ENCODE measurements around the gene GPD1. TPM values are rescaled to one million over a fixed set of nuclear protein-coding genes. Genes with fewer than 3 reads are reported as not detected.

Gene GPD1
- total and polyA plus RNA-seq, 9 of the 15 experiments (the other 6 are each of a cell fraction or from before 2014, with no cell fraction given): 0.13 to 1.00 (median 0.55) TPM

DNA sequence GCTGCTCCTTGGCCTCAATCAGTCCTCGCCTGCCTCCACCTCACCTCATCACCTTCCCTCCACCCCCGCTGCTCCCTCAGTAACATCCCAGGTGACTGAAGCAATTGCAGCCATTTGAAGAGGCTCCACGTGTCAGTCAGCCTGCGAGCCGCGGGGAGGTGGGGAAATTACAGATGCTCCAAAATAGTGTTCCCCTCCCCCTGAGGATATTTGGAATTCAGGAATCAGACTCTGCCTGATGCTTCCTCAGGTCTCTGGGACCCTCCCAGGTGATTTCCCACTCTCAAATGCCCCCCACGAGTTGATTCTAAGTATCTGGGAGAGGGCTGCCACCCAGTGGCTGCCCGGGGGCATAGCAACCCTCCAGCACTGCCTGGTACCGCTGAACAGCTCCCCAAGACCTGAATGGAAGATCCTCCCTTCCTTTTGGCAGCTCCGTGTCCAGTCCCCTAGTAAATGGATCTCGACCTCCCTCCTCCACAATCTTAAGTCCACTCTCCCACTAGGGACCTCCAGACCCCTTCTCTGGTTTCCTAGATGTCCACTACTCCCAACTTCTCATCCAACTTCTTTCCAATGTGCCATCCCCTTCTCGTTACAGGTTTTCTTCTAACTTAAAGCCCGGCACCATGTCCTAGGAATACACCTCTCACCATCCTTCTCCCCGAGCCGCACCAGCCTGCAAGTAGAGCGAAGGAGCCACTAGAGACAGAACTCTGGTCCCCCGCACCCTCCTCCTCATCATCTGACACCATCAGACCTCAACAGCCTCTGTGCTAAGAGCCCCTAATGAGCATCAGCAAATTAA, 47.8 kb upstream of the GPD1 start (continued):
- TF ChIP-seq FUS (optimal IDR thresholded peaks at IDR 0.05; ENCODE audit: low read depth, low read length) (no peak), TCFL5 (CRISPR knock-in tag; conservative IDR thresholded peaks at IDR 0.05) (no peak), SMAD2 (IDR thresholded peaks at IDR 0.05; ENCODE audit: low read depth, low read length) (no peak), DMBX1 (CRISPR knock-in tag; IDR thresholded peaks at IDR 0.05; ENCODE audit: borderline replicate concordance) (no peak), E2F3 (CRISPR knock-in tag; IDR thresholded peaks at IDR 0.05) (no peak), ZFP1 (CRISPR knock-in tag; IDR thresholded peaks at IDR 0.05) (no peak), CEBPB (tag; IDR thresholded peaks at IDR 0.05) (peak; percentile 22; the same call in 1 of the 2 replicates), ZBED1 (IDR thresholded peaks at IDR 0.05) (no peak), KDM5B (IDR thresholded peaks at IDR 0.05; ENCODE audit: insufficient replicate concordance, low read depth, low read length) (no peak), ATF7 (IDR thresholded peaks at IDR 0.05) (no peak), ZNF134 (CRISPR knock-in tag; conservative IDR thresholded peaks at IDR 0.05) (no peak), SRSF3 (IDR thresholded peaks at IDR 0.05; ENCODE audit: insufficient read depth, low read length) (no peak), RBM15 (IDR thresholded peaks at IDR 0.05; ENCODE audit: insufficient read depth, low read length) (no peak), BCL6 (CRISPR knock-in tag; IDR thresholded peaks at IDR 0.05) (no peak)
- TF ChIP-seq, protein P1, sequence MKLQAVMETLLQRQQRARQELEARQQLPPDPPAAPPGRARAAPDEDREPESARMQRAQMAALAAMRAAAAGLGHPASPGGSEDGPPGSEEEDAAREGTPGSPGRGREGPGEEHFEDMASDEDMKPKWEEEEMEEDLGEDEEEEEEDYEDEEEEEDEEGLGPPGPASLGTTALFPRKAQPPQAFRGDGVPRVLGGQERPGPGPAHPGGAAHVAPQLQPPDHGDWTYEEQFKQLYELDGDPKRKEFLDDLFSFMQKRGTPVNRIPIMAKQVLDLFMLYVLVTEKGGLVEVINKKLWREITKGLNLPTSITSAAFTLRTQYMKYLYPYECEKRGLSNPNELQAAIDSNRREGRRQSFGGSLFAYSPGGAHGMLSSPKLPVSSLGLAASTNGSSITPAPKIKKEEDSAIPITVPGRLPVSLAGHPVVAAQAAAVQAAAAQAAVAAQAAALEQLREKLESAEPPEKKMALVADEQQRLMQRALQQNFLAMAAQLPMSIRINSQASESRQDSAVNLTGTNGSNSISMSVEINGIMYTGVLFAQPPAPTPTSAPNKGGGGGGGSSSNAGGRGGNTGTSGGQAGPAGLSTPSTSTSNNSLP (IDR thresholded peaks at IDR 0.05; ENCODE audit: borderline replicate concordance, low read depth, low read length): no peak
- TF ChIP-seq, protein P2, sequence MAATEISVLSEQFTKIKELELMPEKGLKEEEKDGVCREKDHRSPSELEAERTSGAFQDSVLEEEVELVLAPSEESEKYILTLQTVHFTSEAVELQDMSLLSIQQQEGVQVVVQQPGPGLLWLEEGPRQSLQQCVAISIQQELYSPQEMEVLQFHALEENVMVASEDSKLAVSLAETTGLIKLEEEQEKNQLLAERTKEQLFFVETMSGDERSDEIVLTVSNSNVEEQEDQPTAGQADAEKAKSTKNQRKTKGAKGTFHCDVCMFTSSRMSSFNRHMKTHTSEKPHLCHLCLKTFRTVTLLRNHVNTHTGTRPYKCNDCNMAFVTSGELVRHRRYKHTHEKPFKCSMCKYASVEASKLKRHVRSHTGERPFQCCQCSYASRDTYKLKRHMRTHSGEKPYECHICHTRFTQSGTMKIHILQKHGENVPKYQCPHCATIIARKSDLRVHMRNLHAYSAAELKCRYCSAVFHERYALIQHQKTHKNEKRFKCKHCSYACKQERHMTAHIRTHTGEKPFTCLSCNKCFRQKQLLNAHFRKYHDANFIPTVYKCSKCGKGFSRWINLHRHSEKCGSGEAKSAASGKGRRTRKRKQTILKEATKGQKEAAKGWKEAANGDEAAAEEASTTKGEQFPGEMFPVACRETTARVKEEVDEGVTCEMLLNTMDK (IDR thresholded peaks at IDR 0.05; ENCODE audit: borderline replicate concordance, insufficient read depth, low read depth, low read length, poor library complexity, severe bottlenecking): no peak
- TF ChIP-seq, protein P3, sequence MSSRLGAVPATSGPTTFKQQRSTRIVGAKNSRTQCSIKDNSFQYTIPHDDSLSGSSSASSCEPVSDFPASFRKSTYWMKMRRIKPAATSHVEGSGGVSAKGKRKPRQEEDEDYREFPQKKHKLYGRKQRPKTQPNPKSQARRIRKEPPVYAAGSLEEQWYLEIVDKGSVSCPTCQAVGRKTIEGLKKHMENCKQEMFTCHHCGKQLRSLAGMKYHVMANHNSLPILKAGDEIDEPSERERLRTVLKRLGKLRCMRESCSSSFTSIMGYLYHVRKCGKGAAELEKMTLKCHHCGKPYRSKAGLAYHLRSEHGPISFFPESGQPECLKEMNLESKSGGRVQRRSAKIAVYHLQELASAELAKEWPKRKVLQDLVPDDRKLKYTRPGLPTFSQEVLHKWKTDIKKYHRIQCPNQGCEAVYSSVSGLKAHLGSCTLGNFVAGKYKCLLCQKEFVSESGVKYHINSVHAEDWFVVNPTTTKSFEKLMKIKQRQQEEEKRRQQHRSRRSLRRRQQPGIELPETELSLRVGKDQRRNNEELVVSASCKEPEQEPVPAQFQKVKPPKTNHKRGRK (tag; IDR thresholded peaks at IDR 0.05): no peak
- TF ChIP-seq, protein P4, sequence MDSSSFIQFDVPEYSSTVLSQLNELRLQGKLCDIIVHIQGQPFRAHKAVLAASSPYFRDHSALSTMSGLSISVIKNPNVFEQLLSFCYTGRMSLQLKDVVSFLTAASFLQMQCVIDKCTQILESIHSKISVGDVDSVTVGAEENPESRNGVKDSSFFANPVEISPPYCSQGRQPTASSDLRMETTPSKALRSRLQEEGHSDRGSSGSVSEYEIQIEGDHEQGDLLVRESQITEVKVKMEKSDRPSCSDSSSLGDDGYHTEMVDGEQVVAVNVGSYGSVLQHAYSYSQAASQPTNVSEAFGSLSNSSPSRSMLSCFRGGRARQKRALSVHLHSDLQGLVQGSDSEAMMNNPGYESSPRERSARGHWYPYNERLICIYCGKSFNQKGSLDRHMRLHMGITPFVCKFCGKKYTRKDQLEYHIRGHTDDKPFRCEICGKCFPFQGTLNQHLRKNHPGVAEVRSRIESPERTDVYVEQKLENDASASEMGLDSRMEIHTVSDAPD (CRISPR knock-in tag; IDR thresholded peaks at IDR 0.05): no peak
- TF ChIP-seq, protein P5, sequence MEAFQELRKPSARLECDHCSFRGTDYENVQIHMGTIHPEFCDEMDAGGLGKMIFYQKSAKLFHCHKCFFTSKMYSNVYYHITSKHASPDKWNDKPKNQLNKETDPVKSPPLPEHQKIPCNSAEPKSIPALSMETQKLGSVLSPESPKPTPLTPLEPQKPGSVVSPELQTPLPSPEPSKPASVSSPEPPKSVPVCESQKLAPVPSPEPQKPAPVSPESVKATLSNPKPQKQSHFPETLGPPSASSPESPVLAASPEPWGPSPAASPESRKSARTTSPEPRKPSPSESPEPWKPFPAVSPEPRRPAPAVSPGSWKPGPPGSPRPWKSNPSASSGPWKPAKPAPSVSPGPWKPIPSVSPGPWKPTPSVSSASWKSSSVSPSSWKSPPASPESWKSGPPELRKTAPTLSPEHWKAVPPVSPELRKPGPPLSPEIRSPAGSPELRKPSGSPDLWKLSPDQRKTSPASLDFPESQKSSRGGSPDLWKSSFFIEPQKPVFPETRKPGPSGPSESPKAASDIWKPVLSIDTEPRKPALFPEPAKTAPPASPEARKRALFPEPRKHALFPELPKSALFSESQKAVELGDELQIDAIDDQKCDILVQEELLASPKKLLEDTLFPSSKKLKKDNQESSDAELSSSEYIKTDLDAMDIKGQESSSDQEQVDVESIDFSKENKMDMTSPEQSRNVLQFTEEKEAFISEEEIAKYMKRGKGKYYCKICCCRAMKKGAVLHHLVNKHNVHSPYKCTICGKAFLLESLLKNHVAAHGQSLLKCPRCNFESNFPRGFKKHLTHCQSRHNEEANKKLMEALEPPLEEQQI (IDR thresholded peaks at IDR 0.05): no peak
